Osteocyte (in vitro differentiated cells): ENCODE measurements around the gene COL15A1. TPM values are rescaled to one million over a fixed set of nuclear protein-coding genes. Genes with fewer than 3 reads are reported as not detected.

Experiments
- DNase-seq: peaks from one replicate; pipeline ENCODE4 v3.0.0; 2021; ENCODE audit warnings: mixed read lengths; ENCODE audit not compliant: unreplicated experiment; ENCODE audit errors: extremely low spot score
- H3K27ac Mint-ChIP-seq: one replicate; pipeline ENCODE4 v1.8.0; 2021; ENCODE audit warnings: mild to moderate bottlenecking, mixed read lengths; ENCODE audit not compliant: unreplicated experiment
- H3K27me3 Mint-ChIP-seq: one replicate; pipeline ENCODE4 v1.8.0; 2021; ENCODE audit warnings: mixed read lengths; ENCODE audit not compliant: unreplicated experiment
- H3K36me3 Mint-ChIP-seq: one replicate; pipeline ENCODE4 v1.8.0; 2021; ENCODE audit warnings: mixed read lengths; ENCODE audit not compliant: unreplicated experiment
- H3K4me1 Mint-ChIP-seq: one replicate; pipeline ENCODE4 v1.8.0; 2021; ENCODE audit warnings: mixed read lengths; ENCODE audit not compliant: unreplicated experiment
- H3K4me3 Mint-ChIP-seq: one replicate; pipeline ENCODE4 v1.8.0; 2021; ENCODE audit warnings: mild to moderate bottlenecking, moderate library complexity, mixed read lengths; ENCODE audit not compliant: unreplicated experiment
- H3K9me3 Mint-ChIP-seq: one replicate; pipeline ENCODE4 v1.8.0; 2021; ENCODE audit warnings: mixed read lengths; ENCODE audit not compliant: unreplicated experiment
- CTCF ChIP-seq: fragments of 200-600 bp; sonication (generic); IDR thresholded peaks from 2 replicates; pipeline ENCODE4 v1.5.0; 2021; ENCODE audit warnings: antibody characterized with exemption, mild to moderate bottlenecking, moderate library complexity
- total RNA-seq: library from RNA; stranded (reverse); gene quantifications from 2 replicates; pipeline ENCODE4 v1.2.1, GENCODE V29; 2021

COL15A1 gene
- total RNA-seq, 1 donor from 2014 or later: 0.81 TPM

- TF ChIP-seq CTCF: no peak
- Mint-ChIP-seq H3K36me3 (no peaks in the 10 kb centered on the region), H3K4me3 (no peak overlapping the region), H3K4me1 (peaks cover 27% of the 10 kb centered on the region), H3K27ac (no peak overlapping the region), H3K27me3 (no peaks in the 10 kb centered on the region), H3K9me3 (no peaks in the 10 kb centered on the region)
- DNase-seq: no peak
These were observed 107.2 kb downstream of the COL15A1 start for GRCh38 chr9:99050924-99051323.

GRCh38 chr9:99051406-99051805 is 107.7 kb downstream of the COL15A1 start:
- Mint-ChIP-seq H3K4me3 (no peak overlapping the region), H3K27me3 (no peaks in the 10 kb centered on the region), H3K4me1 (peaks cover 25% of the 10 kb centered on the region), H3K36me3 (no peaks in the 10 kb centered on the region), H3K27ac (no peak overlapping the region), H3K9me3 (no peaks in the 10 kb centered on the region)
- TF ChIP-seq CTCF: no peak
- no peak for DNase-seq

- Mint-ChIP-seq H3K27ac (no peak overlapping the region), H3K4me3 (no peak overlapping the region), H3K4me1 (peaks cover 24% of the 10 kb centered on the region), H3K36me3 (no peaks in the 10 kb centered on the region), H3K9me3 (peaks cover 3% of the 10 kb centered on the region), H3K27me3 (no peaks in the 10 kb centered on the region)
- DNase-seq: no peak
- TF ChIP-seq CTCF: no peak
These were observed 108.1 kb downstream of the COL15A1 start for GRCh38 chr9:99051851-99052250.

DNA sequence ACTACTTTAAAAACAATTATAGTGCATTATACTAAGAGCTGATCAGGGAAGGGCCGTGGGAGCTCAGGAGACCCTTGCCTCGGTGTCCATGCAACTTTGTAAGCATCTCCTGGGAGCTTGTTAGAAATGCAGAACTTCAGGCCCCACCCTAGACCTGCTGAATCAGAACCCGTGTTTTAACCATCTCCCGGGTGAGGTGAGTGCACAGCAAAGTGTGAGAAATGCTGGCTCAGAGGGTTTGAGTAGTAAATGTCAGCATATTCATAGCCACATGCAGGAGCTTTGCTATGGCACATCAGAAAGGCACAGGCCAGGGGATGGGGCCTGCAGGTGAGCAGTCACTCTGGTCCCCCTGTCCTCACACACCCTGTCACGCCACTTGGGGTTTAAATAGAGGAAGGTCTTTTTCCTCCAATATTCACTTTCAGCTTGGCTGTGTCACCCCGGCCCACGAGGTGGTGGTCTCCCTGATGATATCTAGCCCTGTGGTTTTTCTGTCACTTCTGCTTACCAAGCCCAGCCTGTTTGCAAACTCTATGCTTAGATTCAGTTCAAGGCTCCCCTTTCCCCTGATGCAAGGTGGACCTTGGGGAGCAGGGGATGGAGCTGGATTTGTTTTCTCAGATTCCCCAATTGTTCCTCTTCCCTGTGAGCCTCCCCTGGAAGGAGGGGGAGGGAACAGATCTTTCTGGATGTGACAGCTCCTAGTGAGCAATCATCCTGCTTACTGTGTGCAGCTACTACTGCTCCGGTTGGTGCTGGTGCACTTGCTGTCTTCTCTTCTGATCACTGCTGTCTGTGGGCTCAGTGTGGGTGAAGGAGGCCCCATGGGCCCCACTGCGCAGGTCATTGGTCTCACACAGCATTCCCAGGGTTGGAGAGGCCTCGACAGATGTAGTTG is 109.4 kb downstream of the COL15A1 start:
- H3K4me3 Mint-ChIP-seq: no peak overlapping the region
- TF ChIP-seq CTCF: no peak
- DNase-seq: no peak
- no peak overlapping the region for H3K27ac Mint-ChIP-seq
- H3K9me3 Mint-ChIP-seq: peaks cover 3% of the 10 kb centered on the region
- H3K36me3 Mint-ChIP-seq: no peaks in the 10 kb centered on the region
- no peaks in the 10 kb centered on the region for H3K27me3 Mint-ChIP-seq
- peaks cover 26% of the 10 kb centered on the region for H3K4me1 Mint-ChIP-seq

- H3K4me3 Mint-ChIP-seq: no peak overlapping the region
These were observed 110.9 kb downstream of the COL15A1 start for GRCh38 chr9:99054581-99054980.

More at GRCh38 chr9:99054581-99054980, 110.9 kb downstream of the COL15A1 start:
- Mint-ChIP-seq H3K36me3 (no peaks in the 10 kb centered on the region), H3K4me1 (peaks cover 40% of the 10 kb centered on the region), H3K27ac (no peak overlapping the region), H3K9me3 (peaks cover 3% of the 10 kb centered on the region), H3K27me3 (no peaks in the 10 kb centered on the region)
- no peak for TF ChIP-seq CTCF
- DNase-seq: no peak
